Medulla oblongata (tissue), 1 donor: ENCODE results near the gene SLC4A11.
"Not testable (repeated sequence)": the region's sequence is repeated elsewhere in the genome, so short reads cannot be mapped to it uniquely, and the experiment has no call there.

Experiments
- DNase-seq: peaks from one replicate; pipeline ENCODE4 v3.0.0-alpha.2; 2015; ENCODE audit errors: extremely low spot score

SLC4A11 gene

GRCh38 chr20:3203315-3204123 is 35.5 kb downstream of the SLC4A11 start:
- peak; percentile 19 for DNase-seq

GRCh38 chr20:3202965-3203314 is 36.0 kb downstream of the SLC4A11 start:
- DNase-seq = no peak

- DNase-seq = no peak
Measured at GRCh38 chr20:3199976-3200755, 38.8 kb downstream of the SLC4A11 start.

GRCh38 chr20:3199206-3199605 is 39.8 kb downstream of the SLC4A11 start:
- no peak for DNase-seq

- DNase-seq = no peak
Measured at GRCh38 chr20:3195590-3196237, 43.3 kb downstream of the SLC4A11 start.

GRCh38 chr20:3194617-3195280 is 44.2 kb downstream of the SLC4A11 start:
- no peak for DNase-seq

GRCh38 chr20:3193806-3194616 is 45.0 kb downstream of the SLC4A11 start:
- DNase-seq = no peak

- DNase-seq = no peak
Measured at GRCh38 chr20:3192226-3193015, 46.6 kb downstream of the SLC4A11 start.

- no peak for DNase-seq
Measured at GRCh38 chr20:3190681-3191111, 48.3 kb downstream of the SLC4A11 start.

GRCh38 chr20:3189561-3190131 is 49.3 kb downstream of the SLC4A11 start:
- DNase-seq = no peak

GRCh38 chr20:3188823-3189413 is 50.1 kb downstream of the SLC4A11 start:
- DNase-seq = no peak

- not testable (repeated sequence) for DNase-seq
Measured at GRCh38 chr20:3187861-3188260, 51.1 kb downstream of the SLC4A11 start.

GRCh38 chr20:3183896-3184612 is 54.9 kb downstream of the SLC4A11 start:
- no peak for DNase-seq

- DNase-seq = not testable (repeated sequence)
Measured at GRCh38 chr20:3182429-3182828, 56.6 kb downstream of the SLC4A11 start.

GRCh38 chr20:3181270-3181669 is 57.7 kb downstream of the SLC4A11 start:
- DNase-seq = no peak

- no peak for DNase-seq
Measured at GRCh38 chr20:3180319-3180718, 58.7 kb downstream of the SLC4A11 start.

GRCh38 chr20:3177746-3178485 is 61.1 kb downstream of the SLC4A11 start:
- DNase-seq = no peak
